Endothelial cell of umbilical vein (primary cell): Measurements from ENCODE around the gene AHI1. TPM values are rescaled to one million over a fixed set of nuclear protein-coding genes. Genes with fewer than 3 reads are reported as not detected.

Experiments
- BruUV-seq: library from RNA; stranded (reverse); fragments of 400-500 nt; replicated peaks from 2 replicates; lab custom pipeline; 2021; lab: Mats Ljungman, UMichigan
- CTCF ChIA-PET: fragments of 300-600, 350-600 bp; sonication (Branson Sonifier 250); formaldehyde crosslinking; loops from one replicate; lab custom pipeline; 2021; ENCODE audit warnings: antibody characterized with exemption, inconsistent platforms; lab: Charles Lee
- POLR2A ChIA-PET: fragments of 300-600, 350-600 bp; sonication (Branson Sonifier 250); formaldehyde crosslinking; loops from one replicate; lab custom pipeline; 2021; ENCODE audit warnings: antibody characterized with exemption, inconsistent platforms; lab: Charles Lee
- DNase-seq: peaks from one replicate; pipeline ENCODE4 v3.0.0-alpha.2; 2011; ENCODE audit warnings: low read depth, low spot score
- FAIRE-seq: peaks from 2 replicates; lab custom pipeline; 2011; peaks lifted over from hg19 to GRCh38; lab: Jason Lieb, UNC
- H2AFZ ChIP-seq: 2 replicates; pipeline ENCODE4 v1.6.0; 2012; ENCODE audit warnings: low read depth, low read length, control low read depth, inconsistent platforms
- H3K27ac ChIP-seq: 2 replicates; pipeline ENCODE4 v1.5.1; 2011; ENCODE audit warnings: low read depth, mild to moderate bottlenecking, control low read depth, low read length, moderate library complexity; ENCODE audit not compliant: insufficient read depth
- H3K27me3 ChIP-seq, 2 experiments: 2 replicates each; pipeline versions ENCODE4 v1.6.0 to v1.6.1; 2011; ENCODE audit warnings: low read length in 2 of 2, mixed read lengths in 1 of 2; ENCODE audit not compliant: control insufficient read depth in 2 of 2, insufficient read depth in 2 of 2
- H3K36me3 ChIP-seq, 2 experiments: 2 replicates in 1 of 2; 3 replicates in 1 of 2; pipeline ENCODE4 v1.5.1; 2011; ENCODE audit warnings: low read length in 2 of 2, mild to moderate bottlenecking in 1 of 2, moderate library complexity in 1 of 2; ENCODE audit not compliant: control insufficient read depth in 2 of 2, insufficient read depth in 2 of 2; ENCODE audit errors: extremely low read depth in 1 of 2
- H3K4me1 ChIP-seq: 3 replicates; pipeline ENCODE4 v1.5.1; 2011; ENCODE audit warnings: mild to moderate bottlenecking, low read length; ENCODE audit not compliant: control insufficient read depth, insufficient read depth; ENCODE audit errors: extremely low read depth
- H3K4me2 ChIP-seq: 2 replicates; pipeline ENCODE4 v1.6.1; 2011; ENCODE audit warnings: low read length, control low read depth, mixed read lengths; ENCODE audit not compliant: insufficient read depth
- H3K4me3 ChIP-seq, 3 experiments: fragments of 200-600 bp in 1 of 3; sonication (generic), shearing (Covaris generic) in 1 of 3; replicated peaks in 1 of 3; 2 replicates each; pipeline ENCODE4 v1.5.1; 2011 to 2016; ENCODE audit warnings: control low read depth in 3 of 3, low read length in 3 of 3, mild to moderate bottlenecking in 2 of 3, inconsistent platforms in 1 of 3, low read depth in 1 of 3, moderate library complexity in 1 of 3; ENCODE audit not compliant: insufficient read depth in 1 of 3
- H3K79me2 ChIP-seq: 2 replicates; pipeline ENCODE4 v1.6.0; 2012; ENCODE audit warnings: low read length, inconsistent platforms; ENCODE audit not compliant: control insufficient read depth, insufficient read depth
- H3K9ac ChIP-seq: replicated peaks from 2 replicates; pipeline ENCODE3; 2011; ENCODE audit warnings: low read length, control low read depth; ENCODE audit not compliant: insufficient read depth; ENCODE audit errors: extremely low read depth
- H3K9me1 ChIP-seq: replicated peaks from 3 replicates; pipeline ENCODE4 v1.6.0; 2011; ENCODE audit warnings: mild to moderate bottlenecking, low read length; ENCODE audit not compliant: control insufficient read depth, insufficient read depth; ENCODE audit errors: extremely low read depth
- H3K9me3 ChIP-seq: replicated peaks from 2 replicates; pipeline ENCODE4 v1.5.1; 2012; ENCODE audit warnings: low read length, inconsistent platforms; ENCODE audit not compliant: control insufficient read depth, insufficient read depth
- H4K20me1 ChIP-seq: replicated peaks from 2 replicates; pipeline ENCODE3; 2011; ENCODE audit warnings: mild to moderate bottlenecking, low read length; ENCODE audit not compliant: control insufficient read depth, insufficient read depth; ENCODE audit errors: extremely low read depth
- CTCF ChIP-seq, 2 donors: IDR thresholded peaks; 1 replicate in 1 of 2; 2 replicates in 1 of 2; pipeline ENCODE4 v1.5.1; 2011; ENCODE audit warnings: low read length in 2 of 2, mild to moderate bottlenecking in 2 of 2, moderate library complexity in 2 of 2, control low read depth in 1 of 2, inconsistent platforms in 1 of 2, low read depth in 1 of 2; ENCODE audit not compliant: insufficient read depth in 1 of 2; ENCODE audit errors: extremely low read depth in 1 of 2
- EZH2 ChIP-seq: IDR thresholded peaks from 2 replicates; pipeline ENCODE4 v1.6.1; 2012; ENCODE audit warnings: borderline replicate concordance, low read depth, mild to moderate bottlenecking, moderate library complexity, low read length, inconsistent platforms; ENCODE audit not compliant: severe bottlenecking
- FOS ChIP-seq: IDR thresholded peaks from 2 replicates; pipeline ENCODE4 v1.6.1; 2011; ENCODE audit warnings: mild to moderate bottlenecking, low read length, moderate library complexity, borderline replicate concordance; ENCODE audit not compliant: insufficient read depth
- GATA2 ChIP-seq: IDR thresholded peaks from 2 replicates; pipeline ENCODE4 v1.7.0; 2011; ENCODE audit warnings: low read depth, mild to moderate bottlenecking, moderate library complexity, mixed read lengths, low read length; ENCODE audit not compliant: insufficient read length, insufficient read depth
- JUN ChIP-seq: IDR thresholded peaks from 2 replicates; pipeline ENCODE4 v1.6.1; 2011; ENCODE audit warnings: borderline replicate concordance, low read depth; ENCODE audit not compliant: insufficient read length, insufficient read depth
- MYC ChIP-seq: IDR thresholded peaks from one replicate; pipeline ENCODE4 v1.6.1; 2011; ENCODE audit warnings: mild to moderate bottlenecking, low read depth, low read length
- POLR2A ChIP-seq: IDR thresholded peaks from 2 replicates; pipeline ENCODE4 v1.6.1; 2012; ENCODE audit warnings: low read depth, mild to moderate bottlenecking, control low read depth, low read length
- POLR2AphosphoS5 ChIP-seq: IDR thresholded peaks from 2 replicates; pipeline ENCODE4 v1.6.1; 2012; ENCODE audit warnings: low read depth, mild to moderate bottlenecking, control low read depth, low read length, moderate library complexity; ENCODE audit not compliant: insufficient read depth
- dilution Hi-C: fragments of 300-500 bp; cut with MboI; formaldehyde crosslinking; loops from one replicate; pipeline ENCODE4 v1.15.0; 2019; ENCODE audit warnings: low sequenced_read_pairs; ENCODE audit not compliant: extremely low pct_ligation_motif_present
- intact Hi-C: fragments of 100-400 bp; cut with micrococcal nuclease; formaldehyde crosslinking; loops from one replicate; pipeline ENCODE4 v1.10.0; 2022
- polyA plus RNA-seq, 4 experiments: library from polyadenylated mRNA; depleted of rRNA in 3 of 4; stranded (reverse) in 3 of 4; unstranded in 1 of 4; fragments of >200 nt; gene quantifications; 2 replicates each; pipeline versions ENCODE4 v1.2.1 to v1.2.3, GENCODE V29; 2011 to 2012; ENCODE audit warnings: missing spikeins in 1 of 4
- total RNA-seq: library from RNA; stranded (reverse); gene quantifications from 2 replicates; pipeline ENCODE4 v1.2.3, GENCODE V29; 2021

The AHI1 gene
- total and polyA plus RNA-seq, 2 donors (not counting 3 experiments of a cell fraction or from before 2014, with no cell fraction given), result 5.1 to 20.7 TPM

DNA sequence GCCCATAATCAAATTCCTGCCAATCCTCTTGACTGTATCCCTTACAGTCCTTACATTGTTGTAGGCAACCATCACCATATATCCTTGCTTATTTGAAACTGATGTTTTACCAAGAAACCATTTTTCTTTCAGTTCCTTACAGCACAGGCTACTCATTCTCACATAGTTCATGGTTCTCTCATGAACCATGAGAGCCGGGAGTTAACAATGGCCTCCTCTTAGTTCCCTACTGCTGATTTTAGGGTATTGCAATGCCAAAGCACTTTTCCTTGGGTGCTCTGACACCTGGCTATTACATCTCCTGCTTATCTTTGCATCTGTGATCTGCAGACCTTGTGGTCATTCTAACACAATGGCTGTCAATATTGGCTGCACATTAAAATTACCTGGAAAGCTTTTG, 183.0 kb downstream of the AHI1 start:
- no peaks in the 10 kb centered on the region for H3K9me3 ChIP-seq
- no peak for DNase-seq
- TF ChIP-seq EZH2 (no peak), FOS (no peak), POLR2A (no peak), JUN (no peak), POLR2AphosphoS5 (no peak), CTCF (IDR thresholded peaks at IDR 0.05; ENCODE audit: extremely low read depth in 1 of 2, insufficient read depth in 1 of 2, low read depth in 1 of 2, low read length in 2 of 2) (no peak), GATA2 (no peak), MYC (no peak)
- no peak for FAIRE-seq
- no peaks in the 10 kb centered on the region for H3K9me1 ChIP-seq
- dilution Hi-C loops, result no loop called here
- no peaks in the 10 kb centered on the region for H3K79me2 ChIP-seq
- H3K4me2 ChIP-seq, result no peak overlapping the region
- BruUV-seq, result no TSS peak
- no peak overlapping the region for H3K9ac ChIP-seq
- H3K27ac ChIP-seq, result no peak overlapping the region
- H3K36me3 ChIP-seq, result no peaks in the 10 kb centered on the region
- ChIA-PET CTCF (interaction anchor here (2.4 kb wide), 1 partner anchor 15 kb away, joined by 6 read pairs; no protein-coding TSS in a partner anchor), POLR2A (no interaction called here)
- no peaks in the 10 kb centered on the region for H4K20me1 ChIP-seq
- no peaks in the 10 kb centered on the region for H3K4me1 ChIP-seq
- intact Hi-C loops, result no loop called here
- H2AFZ ChIP-seq, result no peak overlapping the region
- H3K27me3 ChIP-seq, result no peaks in the 10 kb centered on the region
- H3K4me3 ChIP-seq, result no peak overlapping the region
